Measurements from ENCODE around the gene CCDC80. TPM values are rescaled to one million over a fixed set of nuclear protein-coding genes. Genes with fewer than 3 reads are reported as not detected.
A peak's percentile ranks its signal among the peaks of the same experiment; 100 is the strongest.

The CCDC80 gene
- total and polyA plus RNA-seq, 2 of the 4 experiments (the other 2 are of a cell fraction): 387 to 418 TPM

- Histone ChIP-seq H2BK5ac (ENCODE audit: low read depth, low read length, poor library complexity, severe bottlenecking) (peak overlapping the region; percentile 70), H2AFZ (replicated peaks; ENCODE audit: low read length, poor library complexity) (no peak overlapping the region), H3K9me1 (ENCODE audit: insufficient read depth, low read length) (peaks cover 13% of the 10 kb centered on the region), H3K27me3 (ENCODE audit: control insufficient read depth, insufficient read depth, low read length) (no peaks in the 10 kb centered on the region), H3K56ac (ENCODE audit: extremely low read depth, insufficient read depth, low read length) (no peak overlapping the region), H2AK9ac (replicated peaks; ENCODE audit: low read depth, low read length, poor library complexity) (no peak overlapping the region), H3K79me1 (ENCODE audit: low read depth in 1 of 2, low read length in 2 of 2) (no peaks in the 10 kb centered on the region), H3K36me3 (ENCODE audit: control insufficient read depth, insufficient read depth, low read length) (no peaks in the 10 kb centered on the region), H4K20me1 (ENCODE audit: insufficient read depth, low read length) (no peaks in the 10 kb centered on the region), H2BK20ac (ENCODE audit: low read depth, low read length) (0 out of 2 replicates have a peak overlapping the region, but pooled peaks have one; percentile 47), H3K4me1 (ENCODE audit: control insufficient read depth, insufficient read depth, low read length) (peaks cover 30% of the 10 kb centered on the region), H2AK5ac (ENCODE audit: low read depth, low read length) (peak overlapping the region; percentile 53; the same call in 1 of the 2 replicates), H4K8ac (ENCODE audit: low read depth in 2 of 2, low read length in 2 of 2) (peak overlapping the region in 1 of 2 experiments; percentile 55; a peak in 2 of 4 replicates), H3K14ac (replicated peaks; ENCODE audit: low read depth, low read length) (peak overlapping the region; percentile 17; the same call in 1 of the 2 replicates), H2BK15ac (ENCODE audit: low read depth, low read length) (peak overlapping the region; percentile 41; the same call in 1 of the 3 replicates), H3K4ac (ENCODE audit: low read depth, low read length) (peak overlapping the region; percentile 39; the same call in 1 of the 2 replicates), H2BK120ac (ENCODE audit: low read depth, low read length) (peak overlapping the region; percentile 77), H4K91ac (ENCODE audit: insufficient read depth, low read depth, low read length) (peak overlapping the region; percentile 83), H3K4me2 (ENCODE audit: low read depth, low read length) (no peak overlapping the region), H3K9me3 (ENCODE audit: control insufficient read depth, insufficient read depth, low read length) (no peaks in the 10 kb centered on the region), H3K27ac (ENCODE audit: insufficient read depth, low read length) (no peak overlapping the region), H3K9ac (ENCODE audit: low read depth, low read length) (no peak overlapping the region), H4K5ac (ENCODE audit: low read depth, low read length) (peak overlapping the region; percentile 27), H3K4me3 (ENCODE audit: insufficient read depth, low read depth, low read length) (no peak overlapping the region), H3K18ac (ENCODE audit: low read depth, low read length) (peak overlapping the region; percentile 69; the same call in 1 of the 2 replicates), H3K23ac (ENCODE audit: low read depth, low read length) (no peak overlapping the region)
- in situ Hi-C loops (cut with MboI; ENCODE audit: low sequenced_read_pairs): no loop called here
- WGBS, 2 experiments (ENCODE audit: extremely low coverage in 2 of 2, insufficient read length in 1 of 2): no CpG with 5 or more reads among the region's 2 CpGs
- DNase-seq (no peak), ATAC-seq (ENCODE audit: low read depth) (no peak)
- intact Hi-C loops (cut with micrococcal nuclease): loop anchor here (5.0 kb wide), 1 partner anchor 37 kb away; no protein-coding TSS in a partner anchor
- no TSS peak for BruUV-seq (replicated peaks)
- dilution Hi-C loops (cut with HindIII; ENCODE audit: low sequenced_read_pairs, unreplicated experiment): no loop called here
- POLR2A ChIA-PET (ENCODE audit: unreplicated experiment): interaction anchor here (0.6 kb wide), 1 partner anchor 325 kb away, joined by 4 read pairs; no protein-coding TSS in a partner anchor
- TF ChIP-seq RCOR1 (IDR thresholded peaks at IDR 0.05; ENCODE audit: insufficient replicate concordance, low read length) (no peak), MAFK (IDR thresholded peaks at IDR 0.05; ENCODE audit: low read depth, low read length) (no peak), ELK1 (IDR thresholded peaks at IDR 0.05; ENCODE audit: borderline replicate concordance, low read depth, low read length) (no peak), RFX5 (IDR thresholded peaks at IDR 0.05; ENCODE audit: low read depth, low read length) (no peak), BHLHE40 (IDR thresholded peaks at IDR 0.05; ENCODE audit: low read depth, low read length) (no peak), USF2 (IDR thresholded peaks at IDR 0.05; ENCODE audit: low read depth, low read length) (no peak), NFE2L2 (IDR thresholded peaks at IDR 0.05; ENCODE audit: low read depth, low read length) (no peak), MXI1 (IDR thresholded peaks at IDR 0.05; ENCODE audit: borderline replicate concordance, low read depth, low read length) (no peak)
- CTCF ChIA-PET: interaction anchor here (1.0 to 1.1 kb wide), 2 partner anchors 30 to 45 kb away, joined by 4 read pairs; no protein-coding TSS in a partner anchor
Observed at GRCh38 chr3:112688819-112689218, 47.9 kb upstream of the CCDC80 start.

All from IMR-90 (cell line).